ENCODE measurements around the gene DDX23. TPM values are rescaled to one million over a fixed set of nuclear protein-coding genes. Genes with fewer than 3 reads are reported as not detected.
"Not testable (repeated sequence)": the region's sequence is repeated elsewhere in the genome, so short reads cannot be mapped to it uniquely, and the experiment has no call there.

The DDX23 gene
- total and polyA plus RNA-seq, 11 donors: 16.8 to 51.2 (median 35.8) TPM

DNA sequence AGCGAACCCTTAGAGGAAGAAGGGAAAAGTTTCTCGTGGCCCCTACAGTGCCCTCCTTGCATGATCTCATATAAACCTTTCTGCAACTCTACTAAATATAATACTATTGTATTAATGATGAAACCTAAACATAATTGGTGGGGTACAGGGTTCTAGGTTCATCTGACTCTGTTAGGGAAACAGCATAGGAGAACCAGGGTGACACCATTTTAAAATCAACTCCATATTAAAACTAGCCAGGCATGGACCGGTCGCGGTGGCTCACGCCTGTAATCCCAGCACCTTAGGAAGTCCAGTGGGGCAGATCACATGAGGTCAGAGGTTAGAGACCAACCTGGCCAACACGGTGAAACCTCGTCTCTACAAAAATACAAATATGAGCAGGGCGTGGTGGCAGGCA, 28.7 kb upstream of the DDX23 start:
- Histone ChIP-seq H3K27me3 (peaks cover 0 to 19% (median 0%) of the 10 kb centered on the region in 9 donors), H3K4me3 (no peak overlapping the region), H3K4me1 (peaks cover 0 to 21% (median 13%) of the 10 kb centered on the region in 12 donors), H3K9me3 (no peaks in the 10 kb centered on the region), H3K36me3 (no peaks in the 10 kb centered on the region), H3K27ac (no peak overlapping the region)
- intact Hi-C loops (cut with DNase I): no loop called here
- ATAC-seq: no peak
- DNase-seq: no peak
- TF ChIP-seq, protein P1, sequence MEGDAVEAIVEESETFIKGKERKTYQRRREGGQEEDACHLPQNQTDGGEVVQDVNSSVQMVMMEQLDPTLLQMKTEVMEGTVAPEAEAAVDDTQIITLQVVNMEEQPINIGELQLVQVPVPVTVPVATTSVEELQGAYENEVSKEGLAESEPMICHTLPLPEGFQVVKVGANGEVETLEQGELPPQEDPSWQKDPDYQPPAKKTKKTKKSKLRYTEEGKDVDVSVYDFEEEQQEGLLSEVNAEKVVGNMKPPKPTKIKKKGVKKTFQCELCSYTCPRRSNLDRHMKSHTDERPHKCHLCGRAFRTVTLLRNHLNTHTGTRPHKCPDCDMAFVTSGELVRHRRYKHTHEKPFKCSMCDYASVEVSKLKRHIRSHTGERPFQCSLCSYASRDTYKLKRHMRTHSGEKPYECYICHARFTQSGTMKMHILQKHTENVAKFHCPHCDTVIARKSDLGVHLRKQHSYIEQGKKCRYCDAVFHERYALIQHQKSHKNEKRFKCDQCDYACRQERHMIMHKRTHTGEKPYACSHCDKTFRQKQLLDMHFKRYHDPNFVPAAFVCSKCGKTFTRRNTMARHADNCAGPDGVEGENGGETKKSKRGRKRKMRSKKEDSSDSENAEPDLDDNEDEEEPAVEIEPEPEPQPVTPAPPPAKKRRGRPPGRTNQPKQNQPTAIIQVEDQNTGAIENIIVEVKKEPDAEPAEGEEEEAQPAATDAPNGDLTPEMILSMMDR (IDR thresholded peaks at IDR 0.05): no peak
- TF ChIP-seq POLR2A (IDR thresholded peaks at IDR 0.05): no peak
- WGBS, 4 donors: 80 to 85% (median 81%) methylated on average over 9 of the region's 9 CpGs

DNA sequence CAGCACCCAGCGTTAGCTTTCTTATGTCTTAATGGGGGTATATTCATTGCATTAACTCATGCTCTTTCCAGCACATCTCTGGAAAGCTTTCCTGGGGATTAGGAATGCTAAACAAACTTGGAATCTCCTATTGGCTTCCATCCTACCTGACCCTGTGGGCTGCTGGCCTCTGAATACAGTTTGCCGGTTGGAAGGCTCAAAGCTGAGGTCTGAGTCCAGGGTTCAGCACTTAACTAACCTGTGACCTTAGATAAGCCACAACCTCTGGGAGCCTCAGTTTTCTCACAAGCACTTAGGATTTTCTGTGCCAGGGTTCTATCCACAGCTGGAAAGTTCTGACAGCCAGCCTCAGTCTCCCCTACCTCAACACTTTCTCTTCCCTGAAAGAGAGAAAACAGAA, 26.6 kb upstream of the DDX23 start:
- no peak for TF ChIP-seq POLR2A (IDR thresholded peaks at IDR 0.05)
- TF ChIP-seq, protein P1 (IDR thresholded peaks at IDR 0.05): no peak
- no peaks in the 10 kb centered on the region for H3K36me3 ChIP-seq
- 84 to 97% (median 93%) methylated on average over 2 of the region's 2 CpGs for WGBS, 4 donors
- ATAC-seq (no peak), DNase-seq (no peak)
- no peaks in the 10 kb centered on the region for H3K9me3 ChIP-seq
- peaks cover 0 to 21% (median 13%) of the 10 kb centered on the region in 12 donors for H3K4me1 ChIP-seq
- peaks cover 0 to 19% (median 0%) of the 10 kb centered on the region in 9 donors for H3K27me3 ChIP-seq
- intact Hi-C loops (cut with DNase I): no loop called here
- no peak overlapping the region for H3K4me3 ChIP-seq
- H3K27ac ChIP-seq: no peak overlapping the region

DNA sequence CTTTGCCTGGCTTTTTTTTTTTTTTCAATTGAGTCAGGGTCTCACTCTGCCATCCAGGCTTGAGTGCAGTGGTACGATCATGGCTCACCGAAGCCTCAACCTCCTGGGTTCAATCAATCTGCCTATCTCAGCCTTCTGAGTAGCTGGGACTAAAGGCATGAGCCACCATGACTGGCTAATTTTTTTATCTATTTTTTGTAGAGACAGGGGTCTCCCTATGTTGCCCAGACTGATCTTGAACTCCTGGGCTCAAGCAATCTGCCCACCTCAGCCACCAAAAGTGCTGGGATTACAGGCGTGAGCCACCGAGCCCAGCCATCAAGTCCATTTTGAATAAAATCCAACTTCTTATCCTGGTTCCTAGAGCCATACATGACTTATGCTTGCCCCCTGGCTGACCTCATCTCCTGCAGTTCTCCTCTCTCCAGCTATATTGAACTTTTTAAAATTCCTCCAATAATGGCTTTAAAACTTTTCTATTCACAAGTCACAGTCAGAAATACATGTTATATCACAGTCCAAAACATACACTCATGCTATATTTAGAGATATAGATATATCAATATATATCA, 24.1 kb upstream of the DDX23 start:
- Histone ChIP-seq H3K27ac (no peak overlapping the region), H3K9me3 (no peaks in the 10 kb centered on the region), H3K27me3 (peaks cover 0 to 7% (median 0%) of the 10 kb centered on the region in 9 donors), H3K4me3 (no peak overlapping the region), H3K4me1 (peaks cover 0 to under 1% (median 0%) of the 10 kb centered on the region in 12 donors), H3K36me3 (no peaks in the 10 kb centered on the region)
- 61 to 83% (median 68%) methylated on average over 4 of the region's 4 CpGs for WGBS, 4 donors
- no peak for ATAC-seq
- intact Hi-C loops (cut with DNase I): no loop called here
- TF ChIP-seq POLR2A (IDR thresholded peaks at IDR 0.05): no peak
- TF ChIP-seq, protein P1 (IDR thresholded peaks at IDR 0.05): no peak
- DNase-seq: no peak

DNA sequence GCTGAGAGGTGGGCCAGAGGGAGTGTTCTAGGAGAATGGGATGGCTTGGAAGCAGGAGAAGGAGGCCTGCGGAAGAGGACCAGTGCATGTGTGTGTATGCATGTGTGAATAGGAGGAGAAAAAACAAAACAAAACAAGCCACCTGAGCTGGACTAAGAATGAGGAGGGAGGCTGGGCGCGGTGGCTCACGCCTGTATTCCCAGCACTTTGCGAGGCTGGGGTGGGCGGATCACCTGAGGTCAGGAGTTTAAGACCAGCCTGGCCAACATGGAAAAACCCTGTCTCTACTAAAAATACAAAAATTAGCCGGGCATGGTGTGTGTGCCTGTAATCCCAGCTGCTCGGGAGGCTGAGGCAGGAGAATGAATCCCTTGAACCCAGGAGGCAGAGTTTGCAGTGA, 21.6 kb upstream of the DDX23 start:
- WGBS, 4 donors: 91 to 94% (median 91%) methylated on average over 8 of the region's 8 CpGs
- H3K4me3 ChIP-seq; H3K9me3 ChIP-seq; ATAC-seq; intact Hi-C loops (cut with DNase I); H3K4me1 ChIP-seq; H3K27ac ChIP-seq; H3K36me3 ChIP-seq; H3K27me3 ChIP-seq; DNase-seq: not testable (repeated sequence)

DNA sequence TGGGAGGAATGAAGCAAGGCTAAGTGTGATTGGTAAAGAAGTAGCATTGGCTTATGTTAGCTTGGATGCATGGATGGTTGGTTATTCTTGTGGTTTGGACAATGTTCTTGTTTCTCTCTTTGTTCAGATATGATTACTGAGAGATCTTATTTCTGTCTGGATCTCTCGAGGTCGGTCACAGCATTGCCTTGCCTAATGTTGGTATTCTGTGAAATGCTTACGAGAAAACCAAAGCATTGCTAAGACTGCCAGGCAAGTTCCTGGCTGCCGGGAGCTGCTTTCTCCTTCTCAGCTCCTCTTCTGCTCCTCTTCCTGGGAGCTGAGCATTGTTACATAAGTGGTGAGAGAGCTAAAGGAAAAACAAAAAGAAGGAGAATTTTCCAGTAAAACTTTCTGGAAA, 21.1 kb upstream of the DDX23 start:
- Histone ChIP-seq H3K4me3 (no peak overlapping the region), H3K27me3 (no peaks in the 10 kb centered on the region), H3K27ac (no peak overlapping the region), H3K36me3 (no peaks in the 10 kb centered on the region), H3K4me1 (no peaks in the 10 kb centered on the region), H3K9me3 (no peaks in the 10 kb centered on the region)
- DNase-seq (no peak), ATAC-seq (no peak)
- WGBS, 4 donors: 86 to 90% (median 88%) methylated on average over 4 of the region's 4 CpGs
- intact Hi-C loops (cut with DNase I): no loop called here
- TF ChIP-seq, protein P1 (IDR thresholded peaks at IDR 0.05): no peak
- TF ChIP-seq POLR2A (IDR thresholded peaks at IDR 0.05): no peak

All from heart left ventricle (tissue), 16 donors.